Measurements from ENCODE around the gene PLK3.

DNA sequence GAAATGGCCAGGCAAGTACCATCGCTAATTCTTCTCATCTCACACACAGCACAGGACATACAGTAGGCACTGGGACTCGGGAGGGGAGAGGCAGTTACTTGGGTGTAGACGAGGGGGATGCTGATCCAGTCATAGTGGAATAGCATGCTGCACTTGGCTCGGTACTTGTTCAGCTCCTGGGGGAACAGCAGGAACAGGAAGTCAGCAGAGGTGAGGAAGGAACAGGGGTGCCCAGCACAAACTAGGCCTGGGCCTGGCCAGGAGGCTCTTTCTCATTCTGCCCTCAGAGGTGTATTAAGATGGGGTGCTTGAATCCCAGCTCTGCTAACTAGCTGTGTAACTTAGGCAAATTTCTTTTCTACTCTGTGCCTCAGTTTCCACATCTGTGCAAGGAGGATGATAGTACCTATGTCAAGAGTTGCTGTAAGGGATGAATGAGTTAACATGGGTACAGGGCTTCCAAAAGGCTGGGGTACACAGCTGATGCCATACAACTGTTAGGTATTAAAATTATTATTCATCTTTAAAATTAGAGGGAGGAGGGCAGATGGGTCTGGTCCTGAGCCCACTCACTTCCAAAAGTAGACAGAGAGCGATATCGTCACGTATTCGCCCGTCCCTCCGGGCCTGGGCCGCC lies 14.6 kb upstream of the PLK3 start:
- TF ChIP-seq, protein P1, sequence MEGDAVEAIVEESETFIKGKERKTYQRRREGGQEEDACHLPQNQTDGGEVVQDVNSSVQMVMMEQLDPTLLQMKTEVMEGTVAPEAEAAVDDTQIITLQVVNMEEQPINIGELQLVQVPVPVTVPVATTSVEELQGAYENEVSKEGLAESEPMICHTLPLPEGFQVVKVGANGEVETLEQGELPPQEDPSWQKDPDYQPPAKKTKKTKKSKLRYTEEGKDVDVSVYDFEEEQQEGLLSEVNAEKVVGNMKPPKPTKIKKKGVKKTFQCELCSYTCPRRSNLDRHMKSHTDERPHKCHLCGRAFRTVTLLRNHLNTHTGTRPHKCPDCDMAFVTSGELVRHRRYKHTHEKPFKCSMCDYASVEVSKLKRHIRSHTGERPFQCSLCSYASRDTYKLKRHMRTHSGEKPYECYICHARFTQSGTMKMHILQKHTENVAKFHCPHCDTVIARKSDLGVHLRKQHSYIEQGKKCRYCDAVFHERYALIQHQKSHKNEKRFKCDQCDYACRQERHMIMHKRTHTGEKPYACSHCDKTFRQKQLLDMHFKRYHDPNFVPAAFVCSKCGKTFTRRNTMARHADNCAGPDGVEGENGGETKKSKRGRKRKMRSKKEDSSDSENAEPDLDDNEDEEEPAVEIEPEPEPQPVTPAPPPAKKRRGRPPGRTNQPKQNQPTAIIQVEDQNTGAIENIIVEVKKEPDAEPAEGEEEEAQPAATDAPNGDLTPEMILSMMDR (IDR thresholded peaks at IDR 0.05; ENCODE audit: insufficient read depth, low read length) = no peak
- no peak for TF ChIP-seq SPI1 (IDR thresholded peaks at IDR 0.05; ENCODE audit: borderline replicate concordance, low read depth)
- TF ChIP-seq, protein P2, sequence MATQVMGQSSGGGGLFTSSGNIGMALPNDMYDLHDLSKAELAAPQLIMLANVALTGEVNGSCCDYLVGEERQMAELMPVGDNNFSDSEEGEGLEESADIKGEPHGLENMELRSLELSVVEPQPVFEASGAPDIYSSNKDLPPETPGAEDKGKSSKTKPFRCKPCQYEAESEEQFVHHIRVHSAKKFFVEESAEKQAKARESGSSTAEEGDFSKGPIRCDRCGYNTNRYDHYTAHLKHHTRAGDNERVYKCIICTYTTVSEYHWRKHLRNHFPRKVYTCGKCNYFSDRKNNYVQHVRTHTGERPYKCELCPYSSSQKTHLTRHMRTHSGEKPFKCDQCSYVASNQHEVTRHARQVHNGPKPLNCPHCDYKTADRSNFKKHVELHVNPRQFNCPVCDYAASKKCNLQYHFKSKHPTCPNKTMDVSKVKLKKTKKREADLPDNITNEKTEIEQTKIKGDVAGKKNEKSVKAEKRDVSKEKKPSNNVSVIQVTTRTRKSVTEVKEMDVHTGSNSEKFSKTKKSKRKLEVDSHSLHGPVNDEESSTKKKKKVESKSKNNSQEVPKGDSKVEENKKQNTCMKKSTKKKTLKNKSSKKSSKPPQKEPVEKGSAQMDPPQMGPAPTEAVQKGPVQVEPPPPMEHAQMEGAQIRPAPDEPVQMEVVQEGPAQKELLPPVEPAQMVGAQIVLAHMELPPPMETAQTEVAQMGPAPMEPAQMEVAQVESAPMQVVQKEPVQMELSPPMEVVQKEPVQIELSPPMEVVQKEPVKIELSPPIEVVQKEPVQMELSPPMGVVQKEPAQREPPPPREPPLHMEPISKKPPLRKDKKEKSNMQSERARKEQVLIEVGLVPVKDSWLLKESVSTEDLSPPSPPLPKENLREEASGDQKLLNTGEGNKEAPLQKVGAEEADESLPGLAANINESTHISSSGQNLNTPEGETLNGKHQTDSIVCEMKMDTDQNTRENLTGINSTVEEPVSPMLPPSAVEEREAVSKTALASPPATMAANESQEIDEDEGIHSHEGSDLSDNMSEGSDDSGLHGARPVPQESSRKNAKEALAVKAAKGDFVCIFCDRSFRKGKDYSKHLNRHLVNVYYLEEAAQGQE (IDR thresholded peaks at IDR 0.05; ENCODE audit: insufficient replicate concordance, low read depth) = no peak
